Prostate gland (tissue), 2 donors: Measurements from ENCODE around the gene HOXB1.

Experiments used
- POLR2A ChIP-seq: fragments of 450-650 bp; IDR thresholded peaks from one replicate; pipeline ENCODE4 v1.6.1; 2016; ENCODE audit warnings: antibody characterized with exemption, mild to moderate bottlenecking
- POLR2AphosphoS5 ChIP-seq: sonication (generic); formaldehyde crosslinking; IDR thresholded peaks from one replicate; pipeline ENCODE4 v1.6.1; 2017; ENCODE audit warnings: antibody characterized with exemption
- TF ChIP-seq, protein P1 (sequence below), 4 experiments: fragments of 200-600 bp in 2 of 4; fragments of 450-650 bp in 2 of 4; sonication (generic) in 2 of 4; IDR thresholded peaks; 1 replicate in 3 of 4; 2 replicates in 1 of 4; pipeline ENCODE4 v1.5.1; 2016 to 2019; ENCODE audit warnings: antibody characterized with exemption in 4 of 4, mild to moderate bottlenecking in 2 of 4, moderate library complexity in 2 of 4

DNA sequence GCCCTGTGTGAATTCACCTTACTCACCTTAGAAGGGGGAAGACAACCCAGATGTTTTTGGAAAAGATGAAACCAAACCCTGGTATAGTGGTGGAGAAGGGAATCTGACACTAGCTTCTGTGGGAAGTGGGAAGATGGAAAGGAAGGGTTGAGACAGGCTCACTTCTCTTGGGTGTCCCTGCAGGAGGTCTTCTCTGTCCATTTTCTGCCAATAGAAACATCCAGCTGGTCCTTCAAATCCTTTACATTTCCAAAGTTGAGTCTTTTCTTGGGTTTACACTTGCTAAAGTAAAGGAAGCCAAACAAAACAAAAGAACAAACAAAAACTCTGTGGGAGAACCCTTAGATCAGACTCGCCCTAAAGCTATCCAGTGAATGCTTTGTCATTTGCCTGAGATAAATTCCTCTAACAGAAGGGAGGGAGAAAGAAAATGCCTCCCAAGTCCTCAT is 10.2 kb downstream of the HOXB1 start:
- TF ChIP-seq, protein P1, sequence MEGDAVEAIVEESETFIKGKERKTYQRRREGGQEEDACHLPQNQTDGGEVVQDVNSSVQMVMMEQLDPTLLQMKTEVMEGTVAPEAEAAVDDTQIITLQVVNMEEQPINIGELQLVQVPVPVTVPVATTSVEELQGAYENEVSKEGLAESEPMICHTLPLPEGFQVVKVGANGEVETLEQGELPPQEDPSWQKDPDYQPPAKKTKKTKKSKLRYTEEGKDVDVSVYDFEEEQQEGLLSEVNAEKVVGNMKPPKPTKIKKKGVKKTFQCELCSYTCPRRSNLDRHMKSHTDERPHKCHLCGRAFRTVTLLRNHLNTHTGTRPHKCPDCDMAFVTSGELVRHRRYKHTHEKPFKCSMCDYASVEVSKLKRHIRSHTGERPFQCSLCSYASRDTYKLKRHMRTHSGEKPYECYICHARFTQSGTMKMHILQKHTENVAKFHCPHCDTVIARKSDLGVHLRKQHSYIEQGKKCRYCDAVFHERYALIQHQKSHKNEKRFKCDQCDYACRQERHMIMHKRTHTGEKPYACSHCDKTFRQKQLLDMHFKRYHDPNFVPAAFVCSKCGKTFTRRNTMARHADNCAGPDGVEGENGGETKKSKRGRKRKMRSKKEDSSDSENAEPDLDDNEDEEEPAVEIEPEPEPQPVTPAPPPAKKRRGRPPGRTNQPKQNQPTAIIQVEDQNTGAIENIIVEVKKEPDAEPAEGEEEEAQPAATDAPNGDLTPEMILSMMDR (IDR thresholded peaks at IDR 0.05) = no peak
- TF ChIP-seq POLR2AphosphoS5 = no peak
- TF ChIP-seq POLR2A = no peak
